HG03064 (cell line): Measurements from ENCODE around the gene RSBN1L.

ENCODE experiments used
- ATAC-seq: cut with Tn5 transposase; IDR thresholded peaks from one replicate; pipeline ENCODE4 v1.9.1; 2021; ENCODE audit warnings: low read depth; ENCODE audit not compliant: unreplicated experiment

RSBN1L gene

GRCh38 chr7:77727936-77728701 lies 31.9 kb downstream of the RSBN1L start:
- ATAC-seq, result no peak

GRCh38 chr7:77729574-77730348 lies 33.5 kb downstream of the RSBN1L start:
- no peak for ATAC-seq

- no peak for ATAC-seq
Observed at GRCh38 chr7:77731716-77732115, 35.5 kb downstream of the RSBN1L start.

GRCh38 chr7:77734659-77735421 lies 38.6 kb downstream of the RSBN1L start:
- no peak for ATAC-seq

GRCh38 chr7:77735457-77735856 lies 39.2 kb downstream of the RSBN1L start:
- ATAC-seq, result no peak

- ATAC-seq, result no peak
Observed at GRCh38 chr7:77736991-77737390, 40.7 kb downstream of the RSBN1L start.

- no peak for ATAC-seq
Observed at GRCh38 chr7:77738382-77738781, 42.1 kb downstream of the RSBN1L start.

GRCh38 chr7:77738871-77739270 lies 42.6 kb downstream of the RSBN1L start:
- ATAC-seq, result no peak

GRCh38 chr7:77740257-77740656 lies 44.0 kb downstream of the RSBN1L start:
- no peak for ATAC-seq

- ATAC-seq, result no peak
Observed at GRCh38 chr7:77743518-77743917, 47.3 kb downstream of the RSBN1L start.

GRCh38 chr7:77745746-77746145 lies 49.5 kb downstream of the RSBN1L start:
- ATAC-seq, result no peak

- ATAC-seq, result no peak
Observed at GRCh38 chr7:77746164-77746823, 50.0 kb downstream of the RSBN1L start.

- ATAC-seq, result no peak
Observed at GRCh38 chr7:77746824-77747165, 50.5 kb downstream of the RSBN1L start.

GRCh38 chr7:77747178-77747577 lies 50.9 kb downstream of the RSBN1L start:
- no peak for ATAC-seq

- no peak for ATAC-seq
Observed at GRCh38 chr7:77747718-77748117, 51.5 kb downstream of the RSBN1L start.

- no peak for ATAC-seq
Observed at GRCh38 chr7:77752016-77752415, 55.8 kb downstream of the RSBN1L start.

GRCh38 chr7:77753173-77753572 lies 56.9 kb downstream of the RSBN1L start:
- no peak for ATAC-seq

- peak; percentile 66 for ATAC-seq
Observed at GRCh38 chr7:77757589-77757988, 61.3 kb downstream of the RSBN1L start.

GRCh38 chr7:77759294-77759889 lies 63.1 kb downstream of the RSBN1L start:
- ATAC-seq, result peak; percentile 42

- ATAC-seq, result no peak
Observed at GRCh38 chr7:77760809-77761453, 64.7 kb downstream of the RSBN1L start.
